Activated T-helper 1 cell treated with anti-CD3 and anti-CD28 coated beads, Interleukin-2, amount 50 U/mL, for 16 hours (primary cell): Measurements from ENCODE around the gene ZNF865.
A peak's percentile ranks its signal among the peaks of the same experiment; 100 is the strongest.

ENCODE experiments used
- DNase-seq, 2 donors: peaks; one replicate each; pipeline ENCODE4 v3.0.0-alpha.2; 2020; ENCODE audit warnings: low read depth in 1 of 2, low spot score in 1 of 2

The ZNF865 gene

DNA sequence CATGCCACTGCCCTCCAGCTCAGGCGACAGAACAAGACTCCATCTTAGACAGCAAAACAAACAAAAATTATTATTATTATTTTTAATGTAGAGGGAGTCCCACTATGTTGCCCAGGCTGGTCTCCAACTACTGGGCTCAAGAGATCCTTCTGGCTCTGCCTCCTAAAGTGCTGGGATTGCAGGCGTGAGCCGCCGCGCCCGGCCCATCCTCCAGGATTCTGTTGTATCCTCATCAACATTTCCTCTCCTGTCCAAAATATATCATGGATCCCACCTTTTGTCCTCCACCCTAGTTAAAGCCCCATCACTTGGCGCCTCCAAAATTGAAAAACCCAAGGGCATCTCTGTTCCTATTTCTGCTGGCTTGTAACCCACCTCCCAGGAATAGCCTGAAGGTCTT lies 17.7 kb downstream of the ZNF865 start:
- no peak for DNase-seq

DNA sequence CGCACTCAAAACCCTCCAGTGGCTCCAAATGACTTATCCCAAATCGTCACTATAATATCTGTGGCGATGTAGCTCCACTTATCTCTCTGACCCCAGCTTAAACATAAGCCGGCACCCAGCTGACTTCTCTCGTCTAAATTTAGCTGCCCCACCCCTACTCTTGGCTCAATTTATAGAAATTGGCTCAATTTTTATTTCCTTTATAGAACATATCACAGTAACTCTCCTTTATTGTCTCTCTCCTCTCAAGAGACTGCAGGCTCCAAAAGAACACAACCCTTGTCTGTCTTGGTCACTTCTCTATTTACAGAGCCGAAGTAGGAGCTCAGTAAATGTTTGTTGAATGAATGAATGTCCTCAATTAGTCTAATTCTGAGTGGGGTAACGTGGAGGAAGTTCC lies 18.1 kb downstream of the ZNF865 start:
- DNase-seq = no peak

- DNase-seq = peak; percentile 84 to 90
Observed at GRCh38 chr19:55624109-55625003, 18.9 kb downstream of the ZNF865 start, which contains the start of gene ZNF784. Gene ZNF784, minus strand, starts transcription at chr19:55624566. Its CDS starts 5 bp downstream, at chr19:55624561.

DNA sequence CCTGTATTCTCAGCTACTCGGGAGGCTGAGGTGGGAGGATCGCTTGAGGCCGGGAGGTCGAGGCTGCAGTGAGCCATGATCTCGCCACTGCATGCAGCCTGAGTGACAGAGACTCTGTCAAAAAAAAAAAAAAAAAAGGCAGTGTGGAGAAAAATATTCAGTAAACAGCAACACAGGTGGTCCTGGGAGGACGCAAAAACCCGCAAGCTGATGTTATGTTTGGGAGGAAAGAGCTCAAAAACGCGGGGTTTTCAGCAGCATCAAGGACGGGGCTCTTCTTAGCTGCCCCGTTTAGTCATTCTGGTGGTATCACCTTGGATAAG lies 19.5 kb downstream of the ZNF865 start:
- DNase-seq = no peak

DNA sequence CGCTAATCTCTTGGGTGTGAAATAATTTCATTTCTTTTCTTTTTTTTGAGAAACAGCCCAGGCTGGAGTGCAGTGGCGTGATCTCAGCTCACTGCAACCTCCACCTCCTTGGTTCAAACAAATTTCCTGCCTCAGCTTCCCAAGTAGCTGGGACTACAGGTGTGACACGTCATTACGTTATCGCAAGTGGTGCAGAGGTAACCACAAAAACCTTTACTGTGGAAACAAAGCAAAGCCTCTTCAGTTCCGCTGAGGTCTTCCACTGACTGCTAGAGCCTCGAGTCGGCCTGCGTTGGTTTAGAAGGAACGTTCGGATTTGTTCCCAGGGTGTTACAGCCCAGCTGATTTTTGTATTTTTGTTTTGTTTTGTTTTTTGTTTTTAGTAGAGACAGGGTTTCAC lies 20.9 kb downstream of the ZNF865 start:
- no peak for DNase-seq

DNA sequence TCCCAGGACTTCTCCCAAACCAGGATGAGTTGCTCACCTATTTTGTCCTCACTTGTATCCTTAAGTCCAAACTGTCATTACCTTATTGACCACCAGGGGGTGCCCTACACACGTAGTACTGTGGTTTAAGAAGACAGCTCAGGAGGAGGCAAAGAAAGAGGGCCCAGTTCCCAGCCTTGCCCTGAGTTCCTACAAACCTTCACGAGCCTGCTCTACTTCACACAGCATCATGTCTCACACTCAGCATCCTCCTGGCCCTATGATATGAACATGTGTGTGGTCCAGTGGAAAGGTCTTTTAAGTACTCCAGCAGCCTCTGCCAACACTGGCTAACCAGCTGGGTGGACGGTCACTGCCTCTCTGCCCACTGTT lies 27.0 kb downstream of the ZNF865 start:
- DNase-seq = peak; percentile 64 to 73

DNA sequence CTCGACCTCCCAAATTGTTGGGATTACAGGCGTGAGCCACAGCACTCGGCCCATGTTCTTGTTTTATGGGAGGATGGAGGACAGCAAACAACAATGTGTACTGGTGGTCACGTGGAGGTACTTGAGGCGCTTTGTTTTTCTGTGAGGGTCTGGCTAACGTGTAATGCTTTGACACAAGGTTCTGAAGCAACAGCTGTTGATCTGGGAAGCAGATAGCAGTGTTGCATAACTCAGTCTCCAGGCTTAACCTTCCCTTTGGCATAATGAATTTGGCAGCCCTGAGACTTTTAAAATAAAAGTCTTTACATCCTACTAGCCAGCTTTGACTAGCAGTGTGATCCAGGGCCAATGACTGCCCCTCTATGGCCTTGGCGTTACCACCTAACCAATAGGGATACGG lies 28.4 kb downstream of the ZNF865 start:
- no peak for DNase-seq

- DNase-seq = no peak
Observed at GRCh38 chr19:55635334-55635717, 29.9 kb downstream of the ZNF865 start.

GRCh38 chr19:55635856-55636440 lies 30.5 kb downstream of the ZNF865 start:
- no peak for DNase-seq

DNA sequence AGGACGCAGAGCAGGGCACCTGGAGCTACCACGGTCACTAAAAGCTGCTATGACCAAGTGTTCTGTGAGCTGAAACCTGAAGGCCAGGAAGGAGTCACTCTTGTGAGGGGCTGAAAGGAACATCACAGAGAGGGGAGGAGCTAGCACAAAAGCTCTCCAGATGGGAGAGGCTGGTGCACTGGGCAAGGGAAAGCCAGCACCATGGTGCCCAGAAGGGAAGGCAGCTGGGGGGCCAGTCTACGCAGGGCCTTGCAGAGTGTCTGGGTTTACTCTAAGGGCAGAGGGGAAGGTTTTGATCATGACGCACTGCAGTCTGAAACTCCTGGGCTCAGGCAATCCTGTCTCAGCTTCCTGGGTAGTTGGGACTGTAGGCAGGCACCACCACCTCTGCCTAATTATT lies 31.3 kb downstream of the ZNF865 start:
- DNase-seq = no peak

DNA sequence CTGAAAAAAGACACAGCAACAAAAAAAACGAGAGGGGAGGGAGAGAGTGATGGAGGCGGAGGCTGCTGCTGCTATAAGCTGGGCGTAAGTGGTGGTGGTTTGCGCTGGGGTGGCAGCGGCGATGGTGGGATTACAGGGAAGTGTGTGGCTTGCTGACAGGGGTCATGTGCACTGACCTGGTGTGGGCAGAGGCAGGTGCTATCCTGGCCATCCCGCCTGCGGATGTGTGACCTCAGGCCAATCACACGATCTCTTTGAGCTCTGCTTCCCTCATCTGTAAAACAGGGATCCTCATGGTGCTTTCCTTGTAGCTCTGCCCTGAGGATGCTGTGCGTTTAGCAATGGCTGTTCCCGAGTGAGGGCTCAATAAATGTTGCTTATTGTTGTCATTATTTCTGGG lies 32.1 kb downstream of the ZNF865 start:
- DNase-seq = no peak

GRCh38 chr19:55638864-55639359 lies 33.5 kb downstream of the ZNF865 start:
- DNase-seq = no peak

DNA sequence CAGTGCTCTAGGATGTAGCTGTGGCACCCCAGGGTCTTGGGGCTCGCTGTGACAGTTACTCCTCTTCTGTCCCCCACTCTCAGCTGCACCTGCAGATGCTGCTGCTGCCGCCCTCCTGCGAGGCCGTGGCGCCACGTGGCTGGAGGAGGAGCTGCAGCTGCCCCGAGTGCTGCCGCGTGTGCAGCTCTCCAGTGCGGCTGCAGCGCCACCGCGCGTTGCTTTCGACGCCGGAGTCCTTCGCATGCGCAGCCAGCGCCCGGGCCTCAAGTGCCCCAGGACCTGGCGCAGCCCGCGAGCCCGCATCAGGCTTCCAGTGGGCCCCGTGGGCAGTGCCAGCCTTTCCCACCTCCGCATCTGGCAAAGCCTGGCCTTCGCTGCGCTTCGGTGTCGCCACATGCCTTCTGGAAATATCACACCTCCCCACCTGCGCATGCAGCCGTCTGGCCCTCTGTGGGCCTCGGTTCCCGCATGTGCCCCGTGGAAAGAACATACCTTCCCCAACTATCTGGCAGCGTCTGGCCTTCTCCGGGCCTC lies 34.7 kb downstream of the ZNF865 start:
- no peak for DNase-seq

DNA sequence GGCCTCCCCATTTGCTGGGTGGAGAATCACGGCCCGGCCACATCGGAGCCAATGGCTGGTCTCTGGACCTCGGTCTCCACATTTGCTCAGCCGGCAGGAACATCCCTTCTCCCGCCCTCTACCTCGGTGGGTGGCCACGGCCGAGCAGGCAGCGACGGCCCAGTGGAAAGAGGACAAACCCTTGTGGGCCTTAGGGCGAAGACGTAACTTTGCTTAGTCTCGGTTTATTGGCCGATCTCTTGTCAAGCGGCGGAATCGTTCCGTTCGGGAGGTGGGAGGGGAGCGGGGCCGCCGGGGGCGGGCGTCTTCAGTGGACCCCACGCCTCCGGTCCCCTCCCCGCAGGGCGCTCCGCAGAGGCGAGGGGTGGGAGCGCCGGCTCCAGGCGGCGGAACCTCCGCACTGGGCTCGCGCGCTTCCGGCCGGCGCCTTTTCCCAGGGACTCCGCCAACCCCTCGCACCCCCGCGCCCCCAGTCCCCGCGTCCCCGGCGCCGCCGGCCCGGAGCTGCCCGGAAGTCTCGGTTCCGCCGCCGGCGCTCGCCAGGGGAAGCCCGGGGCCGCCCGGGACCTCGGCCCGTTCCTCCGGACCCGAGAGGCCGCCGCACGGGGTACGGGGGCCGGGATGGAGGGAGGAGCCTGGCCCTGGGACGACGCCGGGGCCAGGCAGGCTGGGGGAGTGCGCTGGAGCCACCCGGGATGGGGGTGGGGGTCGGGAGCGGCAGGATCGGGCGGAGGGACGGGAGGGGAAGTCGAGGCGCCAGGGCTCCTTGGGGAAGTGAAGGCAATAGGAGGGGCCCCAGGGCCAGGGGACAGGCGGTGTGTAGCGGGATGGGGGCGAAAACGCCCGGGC lies 35.4 kb downstream of the ZNF865 start, which contains the start of gene ZNF580:
TSS of gene ZNF580 (plus strand) at position 426 of the 849 bp plus-strand sequence. CDS start 1,507 bp downstream, outside the sequence.
- no peak for DNase-seq

GRCh38 chr19:55641426-55642152 lies 36.1 kb downstream of the ZNF865 start:
- DNase-seq = no peak

DNA sequence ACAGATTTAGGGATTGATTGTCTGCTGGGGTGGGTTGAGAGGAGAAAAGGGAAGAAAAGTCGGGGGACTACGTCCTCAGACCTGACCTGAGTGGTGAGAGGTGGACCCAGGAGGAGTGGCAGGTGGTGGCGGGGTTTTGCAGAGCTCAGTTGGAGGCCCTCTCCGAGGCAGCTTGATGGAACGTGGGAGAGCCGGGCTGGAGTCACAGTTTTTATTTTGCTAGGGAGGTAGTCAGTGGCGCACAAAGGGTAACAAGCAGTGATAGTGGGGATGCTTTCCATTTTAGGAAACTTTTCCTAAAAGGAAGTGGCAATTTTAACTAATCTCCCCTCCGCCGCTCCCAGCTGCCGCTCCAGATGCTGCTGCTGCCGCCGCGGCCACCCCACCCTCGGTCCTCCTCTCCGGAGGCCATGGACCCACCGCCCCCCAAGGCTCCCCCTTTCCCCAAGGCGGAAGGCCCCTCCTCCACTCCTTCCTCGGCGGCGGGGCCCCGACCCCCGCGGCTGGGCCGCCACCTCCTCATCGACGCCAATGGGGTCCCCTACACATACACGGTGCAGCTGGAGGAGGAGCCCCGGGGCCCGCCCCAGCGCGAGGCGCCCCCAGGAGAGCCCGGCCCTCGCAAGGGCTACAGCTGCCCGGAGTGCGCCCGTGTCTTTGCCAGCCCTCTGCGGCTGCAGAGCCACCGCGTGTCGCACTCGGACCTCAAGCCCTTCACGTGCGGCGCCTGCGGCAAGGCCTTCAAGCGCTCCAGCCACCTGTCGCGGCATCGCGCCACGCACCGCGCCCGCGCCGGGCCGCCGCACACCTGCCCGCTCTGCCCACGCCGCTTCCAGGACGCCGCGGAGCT lies 36.9 kb downstream of the ZNF865 start:
- DNase-seq = no peak

- DNase-seq = peak; percentile 59 to 68
Observed at GRCh38 chr19:55643003-55643886, 37.8 kb downstream of the ZNF865 start, which contains the start of gene ZNF581. Gene ZNF581, plus strand, starts transcription at chr19:55643649. Its CDS starts 923 bp downstream, at chr19:55644572.

- DNase-seq = no peak
Observed at GRCh38 chr19:55643887-55644176, 38.4 kb downstream of the ZNF865 start.
